ENCODE results near the gene TGFA. TPM values are rescaled to one million over a fixed set of nuclear protein-coding genes. Genes with fewer than 3 reads are reported as not detected.

Gene TGFA
- polyA plus RNA-seq, 4 donors: 6.3 to 10.7 (median 9.3) TPM

- H3K4me1 ChIP-seq (ENCODE audit: control insufficient read depth in 3 of 3, insufficient read depth in 2 of 3, low read depth in 1 of 3, low read length in 2 of 3): peaks cover 0 to 15% (median 2%) of the 10 kb centered on the region in 3 donors
- 68 to 83% (median 74%) methylated on average over 2 of the region's 2 CpGs for WGBS, 3 donors
- no peaks in the 10 kb centered on the region for H3K36me3 ChIP-seq (ENCODE audit: control insufficient read depth in 3 of 3, insufficient read depth in 2 of 3, low read depth in 1 of 3, low read length in 3 of 3)
- no peak for FAIRE-seq
- H3K27ac ChIP-seq (ENCODE audit: low read depth in 1 of 3, low read length in 2 of 3): no peak overlapping the region
- no peaks in the 10 kb centered on the region for H3K9me3 ChIP-seq (ENCODE audit: control insufficient read depth in 2 of 2, insufficient read depth in 1 of 2, low read depth in 1 of 2, low read length in 1 of 2)
- DNase-seq: no peak
- H3K4me3 ChIP-seq (ENCODE audit: low read depth in 1 of 3, low read length in 3 of 3): no peak overlapping the region
- peaks cover 0 to 3% (median 0%) of the 10 kb centered on the region in 3 donors for H3K27me3 ChIP-seq (ENCODE audit: control insufficient read depth in 3 of 3, insufficient read depth in 3 of 3, low read length in 3 of 3)
These were observed 6.4 kb upstream of the TGFA start for GRCh38 chr2:70560040-70560439.

- Histone ChIP-seq H3K27me3 (ENCODE audit: control insufficient read depth in 3 of 3, insufficient read depth in 3 of 3, low read length in 3 of 3) (peaks cover 0 to 10% (median 0%) of the 10 kb centered on the region in 3 donors), H3K9me3 (ENCODE audit: control insufficient read depth in 2 of 2, insufficient read depth in 1 of 2, low read depth in 1 of 2, low read length in 1 of 2) (no peaks in the 10 kb centered on the region), H3K4me3 (ENCODE audit: low read depth in 1 of 3, low read length in 3 of 3) (no peak overlapping the region), H3K4me1 (ENCODE audit: control insufficient read depth in 3 of 3, insufficient read depth in 2 of 3, low read depth in 1 of 3, low read length in 2 of 3) (peaks cover 0 to 21% (median 2%) of the 10 kb centered on the region in 3 donors), H3K27ac (ENCODE audit: low read depth in 1 of 3, low read length in 2 of 3) (no peak overlapping the region), H3K36me3 (ENCODE audit: control insufficient read depth in 3 of 3, insufficient read depth in 2 of 3, low read depth in 1 of 3, low read length in 3 of 3) (no peaks in the 10 kb centered on the region)
- WGBS, 3 donors: 43 to 53% (median 48%) methylated on average over 5 of the region's 5 CpGs
- FAIRE-seq: no peak
- peak in 1 of 2 donors; percentile 14 for DNase-seq
These were observed 4.7 kb upstream of the TGFA start for GRCh38 chr2:70558195-70558808.

- H3K4me1 ChIP-seq (ENCODE audit: control insufficient read depth in 3 of 3, insufficient read depth in 2 of 3, low read depth in 1 of 3, low read length in 2 of 3): peaks cover 0 to 21% (median 2%) of the 10 kb centered on the region in 3 donors
- H3K27me3 ChIP-seq (ENCODE audit: control insufficient read depth in 3 of 3, insufficient read depth in 3 of 3, low read length in 3 of 3): peaks cover 0 to 20% (median 8%) of the 10 kb centered on the region in 3 donors
- H3K36me3 ChIP-seq (ENCODE audit: control insufficient read depth in 3 of 3, insufficient read depth in 2 of 3, low read depth in 1 of 3, low read length in 3 of 3): no peaks in the 10 kb centered on the region
- FAIRE-seq (no peak), DNase-seq (peak; percentile 76 to 85)
- H3K9me3 ChIP-seq (ENCODE audit: control insufficient read depth in 2 of 2, insufficient read depth in 1 of 2, low read depth in 1 of 2, low read length in 1 of 2): no peaks in the 10 kb centered on the region
- WGBS, 3 donors: 16 to 45% (median 22%) methylated on average over 6 of the region's 6 CpGs
- peak overlapping the region in 1 of 3 donors; percentile 15 for H3K27ac ChIP-seq (ENCODE audit: low read depth in 1 of 3, low read length in 2 of 3)
- no peak overlapping the region for H3K4me3 ChIP-seq (ENCODE audit: low read depth in 1 of 3, low read length in 3 of 3)
These were observed 3.7 kb upstream of the TGFA start for GRCh38 chr2:70557171-70557838.

GRCh38 chr2:70556608-70557007 lies 3.0 kb upstream of the TGFA start:
- no peak overlapping the region for H3K4me3 ChIP-seq (ENCODE audit: low read depth in 1 of 3, low read length in 3 of 3)
- FAIRE-seq (no peak), DNase-seq (peak in 1 of 2 donors; percentile 25)
- peaks cover 0 to 21% (median 9%) of the 10 kb centered on the region in 3 donors for H3K27me3 ChIP-seq (ENCODE audit: control insufficient read depth in 3 of 3, insufficient read depth in 3 of 3, low read length in 3 of 3)
- H3K9me3 ChIP-seq (ENCODE audit: control insufficient read depth in 2 of 2, insufficient read depth in 1 of 2, low read depth in 1 of 2, low read length in 1 of 2): no peaks in the 10 kb centered on the region
- WGBS, 3 donors: 44 to 66% (median 47%) methylated on average over 2 of the region's 2 CpGs
- no peak overlapping the region for H3K27ac ChIP-seq (ENCODE audit: low read depth in 1 of 3, low read length in 2 of 3)
- no peaks in the 10 kb centered on the region for H3K36me3 ChIP-seq (ENCODE audit: control insufficient read depth in 3 of 3, insufficient read depth in 2 of 3, low read depth in 1 of 3, low read length in 3 of 3)
- peaks cover 0 to 21% (median 2%) of the 10 kb centered on the region in 3 donors for H3K4me1 ChIP-seq (ENCODE audit: control insufficient read depth in 3 of 3, insufficient read depth in 2 of 3, low read depth in 1 of 3, low read length in 2 of 3)

- Histone ChIP-seq H3K27ac (ENCODE audit: low read depth in 1 of 3, low read length in 2 of 3) (peak overlapping the region; percentile 60 to 98 (median 92)), H3K4me1 (ENCODE audit: control insufficient read depth in 3 of 3, insufficient read depth in 2 of 3, low read depth in 1 of 3, low read length in 2 of 3) (peaks cover 0 to 21% (median 2%) of the 10 kb centered on the region in 3 donors), H3K9me3 (ENCODE audit: control insufficient read depth in 2 of 2, insufficient read depth in 1 of 2, low read depth in 1 of 2, low read length in 1 of 2) (no peaks in the 10 kb centered on the region), H3K27me3 (ENCODE audit: control insufficient read depth in 3 of 3, insufficient read depth in 3 of 3, low read length in 3 of 3) (peaks cover 0 to 21% (median 9%) of the 10 kb centered on the region in 3 donors), H3K4me3 (ENCODE audit: low read depth in 1 of 3, low read length in 3 of 3) (peak overlapping the region; percentile 63 to 80 (median 67)), H3K36me3 (ENCODE audit: control insufficient read depth in 3 of 3, insufficient read depth in 2 of 3, low read depth in 1 of 3, low read length in 3 of 3) (no peaks in the 10 kb centered on the region)
- no peak for FAIRE-seq
- WGBS, 3 donors: 23 to 31% (median 30%) methylated on average over 17 to 18 of the region's 18 CpGs
- DNase-seq: no peak
These were observed 789 bp upstream of the TGFA start for GRCh38 chr2:70554338-70554892.

GRCh38 chr2:70553334-70553583 lies 367 bp downstream of the TGFA start:
- Histone ChIP-seq H3K27ac (ENCODE audit: low read depth in 1 of 3, low read length in 2 of 3) (peak overlapping the region; percentile 92 to 98 (median 94)), H3K27me3 (ENCODE audit: control insufficient read depth in 3 of 3, insufficient read depth in 3 of 3, low read length in 3 of 3) (peaks cover 0 to 21% (median 9%) of the 10 kb centered on the region in 3 donors), H3K4me1 (ENCODE audit: control insufficient read depth in 3 of 3, insufficient read depth in 2 of 3, low read depth in 1 of 3, low read length in 2 of 3) (peaks cover 0 to 21% (median 2%) of the 10 kb centered on the region in 3 donors), H3K36me3 (ENCODE audit: control insufficient read depth in 3 of 3, insufficient read depth in 2 of 3, low read depth in 1 of 3, low read length in 3 of 3) (no peaks in the 10 kb centered on the region), H3K9me3 (ENCODE audit: control insufficient read depth in 2 of 2, insufficient read depth in 1 of 2, low read depth in 1 of 2, low read length in 1 of 2) (no peaks in the 10 kb centered on the region), H3K4me3 (ENCODE audit: low read depth in 1 of 3, low read length in 3 of 3) (peak overlapping the region; percentile 63 to 80 (median 67))
- FAIRE-seq: no peak
- DNase-seq: peak; percentile 83
- WGBS, 3 donors: 0 to 1% (median 1%) methylated on average over 18 of the region's 18 CpGs

- H3K36me3 ChIP-seq (ENCODE audit: control insufficient read depth in 3 of 3, insufficient read depth in 2 of 3, low read depth in 1 of 3, low read length in 3 of 3): no peaks in the 10 kb centered on the region
- H3K27ac ChIP-seq (ENCODE audit: low read depth in 1 of 3, low read length in 2 of 3): peak overlapping the region; percentile 92 to 98 (median 94)
- H3K4me1 ChIP-seq (ENCODE audit: control insufficient read depth in 3 of 3, insufficient read depth in 2 of 3, low read depth in 1 of 3, low read length in 2 of 3): peaks cover 0 to 16% (median 2%) of the 10 kb centered on the region in 3 donors
- H3K4me3 ChIP-seq (ENCODE audit: low read depth in 1 of 3, low read length in 3 of 3): peak overlapping the region; percentile 61 to 80 (median 67)
- H3K9me3 ChIP-seq (ENCODE audit: control insufficient read depth in 2 of 2, insufficient read depth in 1 of 2, low read depth in 1 of 2, low read length in 1 of 2): no peaks in the 10 kb centered on the region
- FAIRE-seq (no peak), DNase-seq (peak; percentile 43 to 56)
- 0 to 2% (median 1%) methylated on average over 44 to 45 of the region's 45 CpGs for WGBS, 3 donors
- peaks cover 0 to 21% (median 10%) of the 10 kb centered on the region in 3 donors for H3K27me3 ChIP-seq (ENCODE audit: control insufficient read depth in 3 of 3, insufficient read depth in 3 of 3, low read length in 3 of 3)
These were observed 909 bp downstream of the TGFA start for GRCh38 chr2:70552501-70553333.

GRCh38 chr2:70551167-70551566 lies 2.5 kb downstream of the TGFA start:
- Histone ChIP-seq H3K27me3 (ENCODE audit: control insufficient read depth in 3 of 3, insufficient read depth in 3 of 3, low read length in 3 of 3) (peaks cover 0 to 21% (median 10%) of the 10 kb centered on the region in 3 donors), H3K4me3 (ENCODE audit: low read depth in 1 of 3, low read length in 3 of 3) (peak overlapping the region in 1 of 3 donors; percentile 9), H3K9me3 (ENCODE audit: control insufficient read depth in 2 of 2, insufficient read depth in 1 of 2, low read depth in 1 of 2, low read length in 1 of 2) (no peaks in the 10 kb centered on the region), H3K4me1 (ENCODE audit: control insufficient read depth in 3 of 3, insufficient read depth in 2 of 3, low read depth in 1 of 3, low read length in 2 of 3) (peaks cover 0 to 10% (median 0%) of the 10 kb centered on the region in 3 donors), H3K36me3 (ENCODE audit: control insufficient read depth in 3 of 3, insufficient read depth in 2 of 3, low read depth in 1 of 3, low read length in 3 of 3) (no peaks in the 10 kb centered on the region), H3K27ac (ENCODE audit: low read depth in 1 of 3, low read length in 2 of 3) (no peak overlapping the region)
- no peak for DNase-seq
- no peak for FAIRE-seq
- WGBS, 3 donors: 34 to 56% (median 38%) methylated on average over 7 of the region's 7 CpGs

Measured in small intestine (tissue), 7 donors.